Breast epithelium (tissue), 3 donors: ENCODE data around the gene OPCML.

Experiments
- POLR2A ChIP-seq: fragments of 450-650 bp; IDR thresholded peaks from one replicate; pipeline ENCODE4 v1.6.1; 2016; ENCODE audit warnings: antibody characterized with exemption, mild to moderate bottlenecking, moderate library complexity
- POLR2AphosphoS5 ChIP-seq, 3 donors: sonication (generic); formaldehyde crosslinking; IDR thresholded peaks; one replicate each; pipeline ENCODE4 v1.6.1; 2017; ENCODE audit warnings: antibody characterized with exemption in 3 of 3
- TF ChIP-seq, protein P1 (sequence below), 3 donors: fragments of 450-650 bp; IDR thresholded peaks; one replicate each; pipeline ENCODE4 v1.5.1; 2016 to 2017; ENCODE audit warnings: antibody characterized with exemption in 3 of 3, mild to moderate bottlenecking in 3 of 3, moderate library complexity in 3 of 3

DNA sequence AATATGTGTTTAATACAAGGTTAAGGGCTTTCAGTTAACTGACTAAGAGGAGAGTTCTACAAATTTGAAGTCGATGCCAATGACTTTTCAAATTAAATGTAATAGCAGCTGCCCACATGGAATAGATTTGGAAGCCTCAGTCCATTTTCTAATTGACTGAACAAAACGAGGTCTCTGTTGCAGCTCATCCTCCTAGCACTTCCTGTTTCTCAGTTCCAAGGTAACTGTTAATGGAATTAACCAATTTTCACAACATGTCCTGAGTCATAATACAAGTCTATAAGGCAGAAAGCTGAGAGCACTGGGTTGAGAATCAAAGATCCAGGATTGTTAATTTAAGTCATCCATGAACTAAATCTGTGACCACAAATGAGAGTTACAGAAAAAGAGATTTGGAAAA is 177.2 kb downstream of the OPCML start:
- TF ChIP-seq POLR2A (no peak), POLR2AphosphoS5 (IDR thresholded peaks at IDR 0.05) (no peak)
- TF ChIP-seq, protein P1, sequence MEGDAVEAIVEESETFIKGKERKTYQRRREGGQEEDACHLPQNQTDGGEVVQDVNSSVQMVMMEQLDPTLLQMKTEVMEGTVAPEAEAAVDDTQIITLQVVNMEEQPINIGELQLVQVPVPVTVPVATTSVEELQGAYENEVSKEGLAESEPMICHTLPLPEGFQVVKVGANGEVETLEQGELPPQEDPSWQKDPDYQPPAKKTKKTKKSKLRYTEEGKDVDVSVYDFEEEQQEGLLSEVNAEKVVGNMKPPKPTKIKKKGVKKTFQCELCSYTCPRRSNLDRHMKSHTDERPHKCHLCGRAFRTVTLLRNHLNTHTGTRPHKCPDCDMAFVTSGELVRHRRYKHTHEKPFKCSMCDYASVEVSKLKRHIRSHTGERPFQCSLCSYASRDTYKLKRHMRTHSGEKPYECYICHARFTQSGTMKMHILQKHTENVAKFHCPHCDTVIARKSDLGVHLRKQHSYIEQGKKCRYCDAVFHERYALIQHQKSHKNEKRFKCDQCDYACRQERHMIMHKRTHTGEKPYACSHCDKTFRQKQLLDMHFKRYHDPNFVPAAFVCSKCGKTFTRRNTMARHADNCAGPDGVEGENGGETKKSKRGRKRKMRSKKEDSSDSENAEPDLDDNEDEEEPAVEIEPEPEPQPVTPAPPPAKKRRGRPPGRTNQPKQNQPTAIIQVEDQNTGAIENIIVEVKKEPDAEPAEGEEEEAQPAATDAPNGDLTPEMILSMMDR (IDR thresholded peaks at IDR 0.05) = no peak
